ENCODE measurements around the gene MVB12B.
A peak's percentile ranks its signal among the peaks of the same experiment; 100 is the strongest.

Gene MVB12B

GRCh38 chr9:126379661-126380360 lies 53.2 kb downstream of the MVB12B start:
- no peak overlapping the region for H4K8ac ChIP-seq (ENCODE audit: low read depth, low read length)
- no peak overlapping the region for H2AFZ ChIP-seq (ENCODE audit: low read length)
- H2BK15ac ChIP-seq (ENCODE audit: low read length) = no peak overlapping the region
- WGBS, 2 donors (ENCODE audit: extremely low coverage in 2 of 2, insufficient read length in 2 of 2, insufficient replicate concordance in 1 of 2) = no CpG with 5 or more reads among the region's 9 CpGs
- no peak overlapping the region for H2BK12ac ChIP-seq (ENCODE audit: low read length)
- H3K18ac ChIP-seq (ENCODE audit: low read length) = no peak overlapping the region
- H3K14ac ChIP-seq (ENCODE audit: low read length) = peak overlapping the region; percentile 60
- no peak overlapping the region for H3K4me3 ChIP-seq (ENCODE audit: low read length in 2 of 2)
- no peak for DNase-seq (ENCODE audit: low spot score)
- no peaks in the 10 kb centered on the region for H3K79me1 ChIP-seq (ENCODE audit: low read depth, low read length)
- no peak overlapping the region for H3K4me2 ChIP-seq (ENCODE audit: insufficient read depth, low read length, poor library complexity, severe bottlenecking)
- peak overlapping the region; percentile 13 for H3K27ac ChIP-seq (replicated peaks; ENCODE audit: low read length)
- H4K91ac ChIP-seq (ENCODE audit: low read depth, low read length, poor library complexity) = peak overlapping the region; percentile 13
- no peak overlapping the region for H3K9ac ChIP-seq (ENCODE audit: low read depth, low read length, poor library complexity)
- H3K36me3 ChIP-seq (replicated peaks in 1 of 2; ENCODE audit: control insufficient read depth in 2 of 2, insufficient read depth in 2 of 2, low read length in 2 of 2) = peaks cover 0 to 33% of the 10 kb centered on the region in 2 donors
- peak overlapping the region; percentile 40 for H2BK5ac ChIP-seq (ENCODE audit: low read length)
- peaks cover 26 to 36% of the 10 kb centered on the region in 2 donors for H3K4me1 ChIP-seq (ENCODE audit: control insufficient read depth in 2 of 2, insufficient read depth in 1 of 2, low read depth in 1 of 2, low read length in 2 of 2)
- H3K23ac ChIP-seq (ENCODE audit: low read depth, low read length, poor library complexity) = peak overlapping the region; percentile 21
- H3K9me3 ChIP-seq (replicated peaks in 1 of 2; ENCODE audit: control insufficient read depth in 2 of 2, insufficient read depth in 1 of 2, low read depth in 1 of 2, low read length in 2 of 2) = no peaks in the 10 kb centered on the region
- H2AK5ac ChIP-seq (ENCODE audit: low read depth, low read length) = no peak overlapping the region
- H2BK120ac ChIP-seq (ENCODE audit: low read depth, low read length) = no peak overlapping the region
- no peak overlapping the region for H3K4ac ChIP-seq (ENCODE audit: low read length)
- H3K27me3 ChIP-seq (ENCODE audit: control insufficient read depth in 3 of 3, insufficient read depth in 3 of 3, low read depth in 1 of 3, low read length in 3 of 3) = no peaks in the 10 kb centered on the region

- no peak overlapping the region for H2BK12ac ChIP-seq (ENCODE audit: low read length)
- H2BK15ac ChIP-seq (ENCODE audit: low read length) = no peak overlapping the region
- peaks cover 23 to 31% of the 10 kb centered on the region in 2 donors for H3K4me1 ChIP-seq (ENCODE audit: control insufficient read depth in 2 of 2, insufficient read depth in 1 of 2, low read depth in 1 of 2, low read length in 2 of 2)
- H3K9me3 ChIP-seq (replicated peaks in 1 of 2; ENCODE audit: control insufficient read depth in 2 of 2, insufficient read depth in 1 of 2, low read depth in 1 of 2, low read length in 2 of 2) = no peaks in the 10 kb centered on the region
- H2BK5ac ChIP-seq (ENCODE audit: low read length) = no peak overlapping the region
- H3K4me3 ChIP-seq (ENCODE audit: low read length in 2 of 2) = no peak overlapping the region
- H3K79me1 ChIP-seq (ENCODE audit: low read depth, low read length) = no peaks in the 10 kb centered on the region
- no peak overlapping the region for H2AFZ ChIP-seq (ENCODE audit: low read length)
- no peak overlapping the region for H2AK5ac ChIP-seq (ENCODE audit: low read depth, low read length)
- no peak overlapping the region for H4K91ac ChIP-seq (ENCODE audit: low read depth, low read length, poor library complexity)
- H3K36me3 ChIP-seq (replicated peaks in 1 of 2; ENCODE audit: control insufficient read depth in 2 of 2, insufficient read depth in 2 of 2, low read length in 2 of 2) = peaks cover 0 to 36% of the 10 kb centered on the region in 2 donors
- no peak overlapping the region for H3K18ac ChIP-seq (ENCODE audit: low read length)
- H2BK120ac ChIP-seq (ENCODE audit: low read depth, low read length) = no peak overlapping the region
- no CpG with 5 or more reads among the region's 10 CpGs for WGBS, 2 donors (ENCODE audit: extremely low coverage in 2 of 2, insufficient read length in 2 of 2, insufficient replicate concordance in 1 of 2)
- no peak overlapping the region for H3K9ac ChIP-seq (ENCODE audit: low read depth, low read length, poor library complexity)
- DNase-seq (ENCODE audit: low spot score) = no peak
- H3K27ac ChIP-seq (replicated peaks; ENCODE audit: low read length) = no peak overlapping the region
- H3K23ac ChIP-seq (ENCODE audit: low read depth, low read length, poor library complexity) = no peak overlapping the region
- no peak overlapping the region for H3K4me2 ChIP-seq (ENCODE audit: insufficient read depth, low read length, poor library complexity, severe bottlenecking)
- H4K8ac ChIP-seq (ENCODE audit: low read depth, low read length) = no peak overlapping the region
- H3K14ac ChIP-seq (ENCODE audit: low read length) = no peak overlapping the region
- H3K27me3 ChIP-seq (ENCODE audit: control insufficient read depth in 3 of 3, insufficient read depth in 3 of 3, low read depth in 1 of 3, low read length in 3 of 3) = no peaks in the 10 kb centered on the region
- H3K4ac ChIP-seq (ENCODE audit: low read length) = no peak overlapping the region
Observed at GRCh38 chr9:126380447-126380846, 53.8 kb downstream of the MVB12B start.

- no peak overlapping the region for H3K27ac ChIP-seq (replicated peaks; ENCODE audit: low read length)
- H4K91ac ChIP-seq (ENCODE audit: low read depth, low read length, poor library complexity) = no peak overlapping the region
- H3K4ac ChIP-seq (ENCODE audit: low read length) = no peak overlapping the region
- no peak overlapping the region for H3K23ac ChIP-seq (ENCODE audit: low read depth, low read length, poor library complexity)
- H3K9me3 ChIP-seq (replicated peaks in 1 of 2; ENCODE audit: control insufficient read depth in 2 of 2, insufficient read depth in 1 of 2, low read depth in 1 of 2, low read length in 2 of 2) = no peaks in the 10 kb centered on the region
- no peak overlapping the region for H3K18ac ChIP-seq (ENCODE audit: low read length)
- no peak overlapping the region for H2AK5ac ChIP-seq (ENCODE audit: low read depth, low read length)
- no peak overlapping the region for H4K8ac ChIP-seq (ENCODE audit: low read depth, low read length)
- no peak overlapping the region for H3K4me3 ChIP-seq (ENCODE audit: low read length in 2 of 2)
- H3K36me3 ChIP-seq (replicated peaks in 1 of 2; ENCODE audit: control insufficient read depth in 2 of 2, insufficient read depth in 2 of 2, low read length in 2 of 2) = peaks cover 0 to 37% of the 10 kb centered on the region in 2 donors
- H3K9ac ChIP-seq (ENCODE audit: low read depth, low read length, poor library complexity) = no peak overlapping the region
- WGBS, 2 donors (ENCODE audit: extremely low coverage in 2 of 2, insufficient read length in 2 of 2, insufficient replicate concordance in 1 of 2) = no CpG with 5 or more reads among the region's 6 CpGs
- H3K4me1 ChIP-seq (ENCODE audit: control insufficient read depth in 2 of 2, insufficient read depth in 1 of 2, low read depth in 1 of 2, low read length in 2 of 2) = peaks cover 19 to 23% of the 10 kb centered on the region in 2 donors
- H2BK120ac ChIP-seq (ENCODE audit: low read depth, low read length) = no peak overlapping the region
- no peak overlapping the region for H2BK15ac ChIP-seq (ENCODE audit: low read length)
- no peak overlapping the region for H3K14ac ChIP-seq (ENCODE audit: low read length)
- DNase-seq (ENCODE audit: low spot score) = no peak
- no peaks in the 10 kb centered on the region for H3K27me3 ChIP-seq (ENCODE audit: control insufficient read depth in 3 of 3, insufficient read depth in 3 of 3, low read depth in 1 of 3, low read length in 3 of 3)
- H3K79me1 ChIP-seq (ENCODE audit: low read depth, low read length) = no peaks in the 10 kb centered on the region
- H2BK5ac ChIP-seq (ENCODE audit: low read length) = no peak overlapping the region
- no peak overlapping the region for H3K4me2 ChIP-seq (ENCODE audit: insufficient read depth, low read length, poor library complexity, severe bottlenecking)
- H2BK12ac ChIP-seq (ENCODE audit: low read length) = no peak overlapping the region
- no peak overlapping the region for H2AFZ ChIP-seq (ENCODE audit: low read length)
Observed at GRCh38 chr9:126381195-126381594, 54.6 kb downstream of the MVB12B start.

GRCh38 chr9:126383406-126384046 lies 56.9 kb downstream of the MVB12B start:
- no peak for DNase-seq (ENCODE audit: low spot score)
- no peak overlapping the region for H2BK5ac ChIP-seq (ENCODE audit: low read length)
- no peaks in the 10 kb centered on the region for H3K79me1 ChIP-seq (ENCODE audit: low read depth, low read length)
- H3K27ac ChIP-seq (replicated peaks; ENCODE audit: low read length) = no peak overlapping the region
- peaks cover 6 to 59% of the 10 kb centered on the region in 2 donors for H3K36me3 ChIP-seq (replicated peaks in 1 of 2; ENCODE audit: control insufficient read depth in 2 of 2, insufficient read depth in 2 of 2, low read length in 2 of 2)
- H3K4me3 ChIP-seq (ENCODE audit: low read length in 2 of 2) = no peak overlapping the region
- H4K8ac ChIP-seq (ENCODE audit: low read depth, low read length) = no peak overlapping the region
- no CpG with 5 or more reads among the region's 3 CpGs for WGBS, 2 donors (ENCODE audit: extremely low coverage in 2 of 2, insufficient read length in 2 of 2, insufficient replicate concordance in 1 of 2)
- H2AFZ ChIP-seq (ENCODE audit: low read length) = no peak overlapping the region
- no peak overlapping the region for H2BK12ac ChIP-seq (ENCODE audit: low read length)
- H3K4me1 ChIP-seq (ENCODE audit: control insufficient read depth in 2 of 2, insufficient read depth in 1 of 2, low read depth in 1 of 2, low read length in 2 of 2) = peaks cover 6 to 9% of the 10 kb centered on the region in 2 donors
- H3K4me2 ChIP-seq (ENCODE audit: insufficient read depth, low read length, poor library complexity, severe bottlenecking) = no peak overlapping the region
- no peaks in the 10 kb centered on the region for H3K27me3 ChIP-seq (ENCODE audit: control insufficient read depth in 3 of 3, insufficient read depth in 3 of 3, low read depth in 1 of 3, low read length in 3 of 3)
- no peak overlapping the region for H4K91ac ChIP-seq (ENCODE audit: low read depth, low read length, poor library complexity)
- no peak overlapping the region for H2AK5ac ChIP-seq (ENCODE audit: low read depth, low read length)
- no peak overlapping the region for H3K9ac ChIP-seq (ENCODE audit: low read depth, low read length, poor library complexity)
- no peak overlapping the region for H3K14ac ChIP-seq (ENCODE audit: low read length)
- H3K23ac ChIP-seq (ENCODE audit: low read depth, low read length, poor library complexity) = no peak overlapping the region
- no peaks in the 10 kb centered on the region for H3K9me3 ChIP-seq (replicated peaks in 1 of 2; ENCODE audit: control insufficient read depth in 2 of 2, insufficient read depth in 1 of 2, low read depth in 1 of 2, low read length in 2 of 2)
- H3K4ac ChIP-seq (ENCODE audit: low read length) = no peak overlapping the region
- H2BK120ac ChIP-seq (ENCODE audit: low read depth, low read length) = no peak overlapping the region
- no peak overlapping the region for H3K18ac ChIP-seq (ENCODE audit: low read length)
- H2BK15ac ChIP-seq (ENCODE audit: low read length) = no peak overlapping the region

All from neuronal stem cell (in vitro differentiated cells).